H9 (cell line): Measurements from ENCODE around the gene MED15. TPM values are rescaled to one million over a fixed set of nuclear protein-coding genes. Genes with fewer than 3 reads are reported as not detected.

Source experiments
- DNase-seq: peaks from one replicate; pipeline ENCODE4 v3.0.0-alpha.2; 2017
- H2AFZ ChIP-seq: one replicate; pipeline ENCODE4 v1.6.1; 2013; ENCODE audit warnings: mild to moderate bottlenecking, low read length, control low read depth, moderate library complexity
- H2AK5ac ChIP-seq: 2 replicates; pipeline ENCODE4 v1.6.1; 2013; ENCODE audit warnings: low read length, control low read depth, mixed read lengths; ENCODE audit not compliant: insufficient read length
- H2BK120ac ChIP-seq: one replicate; pipeline ENCODE4 v1.6.1; 2013; ENCODE audit warnings: low read depth, mild to moderate bottlenecking, low read length, control low read depth, inconsistent platforms; ENCODE audit not compliant: poor library complexity, severe bottlenecking
- H2BK12ac ChIP-seq: 2 replicates; pipeline ENCODE4 v1.6.1; 2013; ENCODE audit warnings: low read length, control low read depth, mixed read lengths, low read depth; ENCODE audit not compliant: insufficient read length
- H2BK15ac ChIP-seq: 2 replicates; pipeline ENCODE4 v1.6.1; 2013; ENCODE audit warnings: low read depth, low read length, control low read depth
- H2BK20ac ChIP-seq: one replicate; pipeline ENCODE4 v1.6.1; 2013; ENCODE audit warnings: low read depth, mild to moderate bottlenecking, low read length, control low read depth, inconsistent platforms; ENCODE audit not compliant: poor library complexity, severe bottlenecking
- H2BK5ac ChIP-seq: 2 replicates; pipeline ENCODE4 v1.6.1; 2013; ENCODE audit warnings: low read length, control low read depth, mixed read lengths; ENCODE audit not compliant: insufficient read length
- H3K14ac ChIP-seq: 2 replicates; pipeline ENCODE4 v1.6.1; 2013; ENCODE audit warnings: low read length, control low read depth; ENCODE audit not compliant: insufficient read depth
- H3K18ac ChIP-seq: 2 replicates; pipeline ENCODE4 v1.6.1; 2013; ENCODE audit warnings: low read depth, mild to moderate bottlenecking, mixed read lengths, low read length, control low read depth; ENCODE audit not compliant: insufficient read length
- H3K23ac ChIP-seq: 2 replicates; pipeline ENCODE4 v1.6.1; 2013; ENCODE audit warnings: low read length, control low read depth, mixed read lengths, low read depth; ENCODE audit not compliant: insufficient read length
- H3K23me2 ChIP-seq: 2 replicates; pipeline ENCODE4 v1.6.1; 2013; ENCODE audit warnings: low read depth, mild to moderate bottlenecking, mixed read lengths, low read length, control low read depth; ENCODE audit not compliant: insufficient read length, poor library complexity, severe bottlenecking
- H3K27ac ChIP-seq: 2 replicates; pipeline ENCODE4 v1.5.1; 2013; ENCODE audit warnings: low read length, control low read depth, mixed read lengths, low read depth; ENCODE audit not compliant: insufficient read length
- H3K27me3 ChIP-seq: 2 replicates; pipeline ENCODE4 v1.6.1; 2013; ENCODE audit warnings: low read length, control low read depth, inconsistent platforms; ENCODE audit not compliant: insufficient read depth
- H3K4ac ChIP-seq: 2 replicates; pipeline ENCODE4 v1.6.1; 2013; ENCODE audit warnings: low read depth, mild to moderate bottlenecking, control low read depth, inconsistent platforms, low read length, moderate library complexity
- H3K4me1 ChIP-seq: 2 replicates; pipeline ENCODE4 v1.6.1; 2013; ENCODE audit warnings: low read length, control low read depth, inconsistent platforms; ENCODE audit not compliant: insufficient read depth
- H3K4me2 ChIP-seq: 2 replicates; pipeline ENCODE4 v1.6.1; 2013; ENCODE audit warnings: low read length, control low read depth, mixed read lengths; ENCODE audit not compliant: insufficient read length, insufficient read depth
- H3K56ac ChIP-seq: 2 replicates; pipeline ENCODE4 v1.6.1; 2013; ENCODE audit warnings: low read depth, mild to moderate bottlenecking, mixed read lengths, low read length, control low read depth; ENCODE audit not compliant: insufficient read length
- H3K79me1 ChIP-seq: 2 replicates; pipeline ENCODE4 v1.6.1; 2013; ENCODE audit warnings: low read depth, mild to moderate bottlenecking, moderate library complexity, low read length, control low read depth, inconsistent platforms; ENCODE audit not compliant: insufficient read depth, poor library complexity, severe bottlenecking
- H3K79me2 ChIP-seq: 2 replicates; pipeline ENCODE4 v1.6.1; 2013; ENCODE audit warnings: low read length, control low read depth, inconsistent platforms; ENCODE audit not compliant: insufficient read depth
- H3K9ac ChIP-seq: 2 replicates; pipeline ENCODE4 v1.6.1; 2013; ENCODE audit warnings: low read length, control low read depth, mixed read lengths; ENCODE audit not compliant: insufficient read length; ENCODE audit errors: extremely low read depth
- H3K9me3 ChIP-seq: one replicate; pipeline ENCODE4 v1.6.1; 2013; ENCODE audit warnings: low read depth, low read length, inconsistent platforms; ENCODE audit not compliant: control insufficient read depth
- H3T11ph ChIP-seq: one replicate; pipeline ENCODE4 v1.6.1; 2013; ENCODE audit warnings: mild to moderate bottlenecking, low read length, control low read depth, inconsistent platforms
- H4K20me1 ChIP-seq: one replicate; pipeline ENCODE4 v1.6.1; 2013; ENCODE audit not compliant: control insufficient read depth, insufficient read length, insufficient read depth
- H4K5ac ChIP-seq: 2 replicates; pipeline ENCODE4 v1.6.1; 2013; ENCODE audit warnings: low read depth, mild to moderate bottlenecking, mixed read lengths, low read length, control low read depth; ENCODE audit not compliant: insufficient read length
- H4K8ac ChIP-seq: replicated peaks from 2 replicates; pipeline ENCODE4 v1.6.1; 2013; ENCODE audit warnings: low read length, control low read depth, mixed read lengths, low read depth; ENCODE audit not compliant: insufficient read length
- H4K91ac ChIP-seq: 2 replicates; pipeline ENCODE4 v1.6.1; 2013; ENCODE audit warnings: low read depth, mild to moderate bottlenecking, moderate library complexity, mixed read lengths, low read length, control low read depth; ENCODE audit not compliant: insufficient read length
- H3K27ac Mint-ChIP-seq, 3 experiments: 2 replicates in 2 of 3; 3 replicates in 1 of 3; pipeline ENCODE4 v1.8.0; 2020 to 2021; ENCODE audit warnings: mixed read lengths in 3 of 3, mild to moderate bottlenecking in 1 of 3, moderate library complexity in 1 of 3
- H3K27me3 Mint-ChIP-seq: 2 replicates; pipeline ENCODE4 v1.8.0; 2021; ENCODE audit warnings: low read depth, mild to moderate bottlenecking, moderate library complexity, mixed read lengths
- H3K36me3 Mint-ChIP-seq, 3 experiments: 2 replicates in 2 of 3; 3 replicates in 1 of 3; pipeline ENCODE4 v1.8.0; 2020 to 2021; ENCODE audit warnings: low read depth in 3 of 3, mixed read lengths in 3 of 3; ENCODE audit not compliant: insufficient read depth in 1 of 3
- H3K4me1 Mint-ChIP-seq, 2 experiments: 2 replicates each; pipeline ENCODE4 v1.8.0; 2020; ENCODE audit warnings: mixed read lengths in 2 of 2
- H3K4me3 Mint-ChIP-seq, 2 experiments: 2 replicates in 1 of 2; 3 replicates in 1 of 2; pipeline ENCODE4 v1.8.0; 2020 to 2021; ENCODE audit warnings: mild to moderate bottlenecking in 2 of 2, mixed read lengths in 2 of 2, moderate library complexity in 1 of 2
- H3K9me3 Mint-ChIP-seq, 2 experiments: 2 replicates in 1 of 2; 3 replicates in 1 of 2; pipeline ENCODE4 v1.8.0; 2020; ENCODE audit warnings: mild to moderate bottlenecking in 2 of 2, mixed read lengths in 2 of 2, moderate library complexity in 1 of 2
- WGBS: extraction: QIAGEN DNeasy Blood & Tissue Kit; methylation state at CpG from one replicate; pipeline ENCODE4 v1.1.7; 2013; ENCODE audit warnings: missing lambda C conversion rate, low lambda C conversion rate, mixed read lengths; ENCODE audit not compliant: insufficient read length; ENCODE audit errors: extremely low coverage; 5-methylcytosine and 5-hydroxymethylcytosine counted together
- total RNA-seq: library from RNA; stranded (reverse); gene quantifications from 2 replicates; pipeline ENCODE4 v1.2.1, GENCODE V29; 2021
- TF ChIP-seq, protein P1 (sequence below): fragments of 200-600 bp; sonication (generic); conservative IDR thresholded peaks from 3 replicates; pipeline ENCODE4 v1.8.0; 2021; ENCODE audit warnings: antibody characterized with exemption, mild to moderate bottlenecking

The MED15 gene
- total RNA-seq, 1 experiment from 2014 or later: 47.4 TPM

DNA sequence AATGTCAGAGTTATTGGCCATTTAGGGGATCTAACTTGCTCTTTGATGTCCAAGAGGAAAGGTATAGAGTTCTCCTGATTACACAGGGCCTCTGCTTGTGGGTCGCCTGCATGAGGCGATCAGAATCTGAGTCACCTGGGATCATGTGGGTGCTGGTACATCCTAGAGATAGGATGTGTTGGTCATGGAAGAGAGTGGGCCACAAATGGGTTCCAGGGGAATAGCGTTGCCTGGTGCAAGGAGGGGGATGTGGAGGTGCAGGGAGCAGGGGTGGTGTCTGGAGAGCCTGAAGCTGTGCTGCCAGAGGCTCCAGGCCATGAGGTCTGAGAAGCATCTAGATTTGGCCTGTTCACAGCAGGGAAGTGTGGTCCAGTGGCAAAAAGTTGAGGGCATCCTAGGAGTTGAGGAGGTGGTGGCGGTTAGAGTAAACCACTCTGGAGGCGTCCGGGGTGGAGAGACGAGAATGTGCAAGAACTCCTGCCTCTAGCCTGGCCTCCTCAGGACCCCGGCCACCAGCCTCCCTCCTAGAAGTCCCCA lies 92.8 kb downstream of the MED15 start:
- Mint-ChIP-seq H3K27me3 (no peaks in the 10 kb centered on the region), H3K4me1 (peaks cover 9 to 10% of the 10 kb centered on the region in 2 experiments), H3K36me3 (no peaks in the 10 kb centered on the region), H3K9me3 (no peaks in the 10 kb centered on the region), H3K4me3 (no peak overlapping the region), H3K27ac (no peak overlapping the region)
- Histone ChIP-seq H3K9ac (no peak overlapping the region), H3T11ph (no peak overlapping the region), H3K56ac (no peak overlapping the region), H2BK12ac (no peak overlapping the region), H3K23ac (no peak overlapping the region), H2BK120ac (no peak overlapping the region), H4K8ac (no peak overlapping the region), H2BK15ac (no peak overlapping the region), H3K14ac (no peak overlapping the region; the same call in 1 of the 2 replicates), H3K23me2 (no peaks in the 10 kb centered on the region), H3K4ac (no peak overlapping the region), H3K9me3 (no peaks in the 10 kb centered on the region), H3K18ac (no peak overlapping the region), H4K91ac (no peak overlapping the region), H4K5ac (no peak overlapping the region), H3K4me2 (no peak overlapping the region), H2BK5ac (no peak overlapping the region), H2AFZ (no peak overlapping the region), H3K79me2 (no peaks in the 10 kb centered on the region), H3K4me1 (no peaks in the 10 kb centered on the region), H2AK5ac (no peak overlapping the region), H3K27ac (no peak overlapping the region), H4K20me1 (no peaks in the 10 kb centered on the region), H2BK20ac (no peak overlapping the region), H3K27me3 (no peaks in the 10 kb centered on the region), H3K79me1 (no peaks in the 10 kb centered on the region)
- no CpG with 5 or more reads among the region's 8 CpGs for WGBS
- no peak for DNase-seq
- TF ChIP-seq, protein P1, sequence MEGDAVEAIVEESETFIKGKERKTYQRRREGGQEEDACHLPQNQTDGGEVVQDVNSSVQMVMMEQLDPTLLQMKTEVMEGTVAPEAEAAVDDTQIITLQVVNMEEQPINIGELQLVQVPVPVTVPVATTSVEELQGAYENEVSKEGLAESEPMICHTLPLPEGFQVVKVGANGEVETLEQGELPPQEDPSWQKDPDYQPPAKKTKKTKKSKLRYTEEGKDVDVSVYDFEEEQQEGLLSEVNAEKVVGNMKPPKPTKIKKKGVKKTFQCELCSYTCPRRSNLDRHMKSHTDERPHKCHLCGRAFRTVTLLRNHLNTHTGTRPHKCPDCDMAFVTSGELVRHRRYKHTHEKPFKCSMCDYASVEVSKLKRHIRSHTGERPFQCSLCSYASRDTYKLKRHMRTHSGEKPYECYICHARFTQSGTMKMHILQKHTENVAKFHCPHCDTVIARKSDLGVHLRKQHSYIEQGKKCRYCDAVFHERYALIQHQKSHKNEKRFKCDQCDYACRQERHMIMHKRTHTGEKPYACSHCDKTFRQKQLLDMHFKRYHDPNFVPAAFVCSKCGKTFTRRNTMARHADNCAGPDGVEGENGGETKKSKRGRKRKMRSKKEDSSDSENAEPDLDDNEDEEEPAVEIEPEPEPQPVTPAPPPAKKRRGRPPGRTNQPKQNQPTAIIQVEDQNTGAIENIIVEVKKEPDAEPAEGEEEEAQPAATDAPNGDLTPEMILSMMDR: no peak
